DMS153 treated with DMSO at 0.1 percent for 48 hours (cell line): ENCODE results near the gene SERPINA5.

Source experiments
- DNase-seq: peaks from one replicate; lab custom pipeline; 2025; ENCODE audit not compliant: unreplicated experiment; lab: John Stamatoyannopoulos, UW

Gene SERPINA5, protein sequence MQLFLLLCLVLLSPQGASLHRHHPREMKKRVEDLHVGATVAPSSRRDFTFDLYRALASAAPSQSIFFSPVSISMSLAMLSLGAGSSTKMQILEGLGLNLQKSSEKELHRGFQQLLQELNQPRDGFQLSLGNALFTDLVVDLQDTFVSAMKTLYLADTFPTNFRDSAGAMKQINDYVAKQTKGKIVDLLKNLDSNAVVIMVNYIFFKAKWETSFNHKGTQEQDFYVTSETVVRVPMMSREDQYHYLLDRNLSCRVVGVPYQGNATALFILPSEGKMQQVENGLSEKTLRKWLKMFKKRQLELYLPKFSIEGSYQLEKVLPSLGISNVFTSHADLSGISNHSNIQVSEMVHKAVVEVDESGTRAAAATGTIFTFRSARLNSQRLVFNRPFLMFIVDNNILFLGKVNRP

DNA sequence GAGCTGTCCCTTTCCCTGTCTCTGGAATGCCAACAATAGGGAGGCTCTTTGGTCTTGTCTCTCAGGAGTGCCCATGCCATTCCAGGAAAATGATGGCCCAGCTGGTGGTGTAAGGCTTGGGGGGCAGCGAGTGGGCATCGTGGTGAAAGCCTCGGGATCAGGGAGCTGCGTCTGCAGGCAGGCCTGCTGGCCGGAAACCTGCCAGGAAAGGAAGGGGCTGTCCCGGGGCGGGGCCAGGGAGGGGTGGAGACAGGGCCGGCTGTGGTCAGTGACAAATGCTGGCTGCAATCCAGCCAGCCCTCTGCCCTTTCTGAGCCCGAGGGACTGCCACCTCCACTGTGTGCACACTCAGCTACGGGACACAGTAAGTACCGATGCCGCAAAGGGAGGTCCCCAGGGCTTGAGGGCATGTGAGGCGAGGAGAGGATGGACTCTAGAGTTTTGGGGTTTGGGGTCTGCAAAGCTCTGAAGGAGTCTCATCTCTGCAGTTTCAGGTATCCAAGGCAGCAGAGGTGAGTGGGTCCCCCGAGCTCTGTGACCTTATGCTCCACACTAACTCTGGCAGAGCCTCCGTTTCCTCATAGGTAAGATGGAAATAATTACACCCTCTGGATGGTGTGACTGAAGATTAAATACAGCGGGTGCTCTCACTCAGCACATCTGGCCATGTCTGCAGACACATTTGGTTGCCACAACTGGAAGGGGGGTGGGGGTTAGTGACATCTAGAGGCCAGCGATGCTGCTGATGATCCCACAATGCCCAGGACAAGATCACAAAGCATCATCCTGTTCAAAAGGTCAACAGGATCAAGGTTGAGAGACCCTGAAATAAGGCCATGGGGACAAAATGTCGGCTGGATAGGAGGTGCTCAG is at the start of gene SERPINA5:
Gene SERPINA5 (plus strand): TSS at position 300 of the 873 bp plus-strand sequence. CDS start 5,937 bp downstream, outside the sequence.
- no peak for DNase-seq

DNA sequence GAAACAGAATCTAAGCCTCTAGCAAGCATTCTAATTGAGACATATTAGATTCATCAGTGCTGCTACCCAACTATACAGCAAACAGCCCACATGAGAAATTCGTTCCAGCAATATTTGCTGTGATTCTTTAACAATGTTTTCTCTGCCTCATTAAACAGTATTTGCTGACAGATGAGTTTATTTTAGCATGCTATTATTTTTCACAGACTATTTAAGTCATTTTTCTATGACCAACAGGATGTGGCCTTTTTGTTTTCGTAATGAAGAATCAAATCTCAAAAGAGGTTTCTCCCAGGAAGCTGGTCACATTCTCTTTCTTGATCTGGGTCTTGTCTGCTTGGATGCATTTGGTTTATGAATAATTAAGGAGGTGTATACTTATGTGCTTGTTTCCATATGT is 48.8 kb upstream of the SERPINA5 start:
- no peak for DNase-seq

DNA sequence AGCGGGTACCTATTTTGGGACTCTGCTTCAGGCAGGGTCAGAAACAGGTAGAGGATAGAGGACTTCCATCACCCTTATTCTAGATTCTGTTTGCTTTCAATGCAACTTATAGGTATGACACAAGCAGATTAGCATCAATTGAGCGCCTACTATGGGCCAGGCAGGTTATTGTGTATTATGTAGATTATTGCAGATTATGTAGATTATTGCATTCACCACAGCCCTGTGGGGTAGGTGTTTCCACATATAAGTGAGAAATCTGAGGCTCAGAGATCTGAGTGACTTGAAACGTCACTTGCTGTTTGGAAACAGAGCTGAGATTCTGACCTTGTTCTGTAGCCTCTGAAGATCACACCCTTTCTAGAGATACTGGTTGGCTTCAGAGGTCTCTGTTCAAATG is 45.7 kb upstream of the SERPINA5 start:
- DNase-seq = no peak

DNA sequence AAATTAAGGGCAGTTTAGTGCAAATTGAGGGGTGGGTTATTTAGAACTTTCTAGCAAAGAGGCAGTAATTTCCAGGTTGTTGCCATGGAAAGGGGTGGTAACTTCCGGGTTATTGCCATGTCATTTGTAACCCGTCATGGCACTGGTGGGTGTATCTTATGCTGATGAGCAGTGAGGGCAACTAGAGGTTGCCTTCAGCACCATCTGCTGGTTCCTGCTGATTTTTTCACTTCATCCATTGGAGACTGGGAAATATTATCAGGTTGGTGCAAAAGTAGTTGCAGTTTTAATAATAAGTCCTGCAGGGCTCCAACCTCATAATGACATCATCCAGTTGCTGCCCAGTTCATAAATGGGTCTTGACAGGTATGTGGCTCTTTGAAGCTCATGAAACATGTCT is 44.4 kb upstream of the SERPINA5 start:
- DNase-seq = no peak

DNA sequence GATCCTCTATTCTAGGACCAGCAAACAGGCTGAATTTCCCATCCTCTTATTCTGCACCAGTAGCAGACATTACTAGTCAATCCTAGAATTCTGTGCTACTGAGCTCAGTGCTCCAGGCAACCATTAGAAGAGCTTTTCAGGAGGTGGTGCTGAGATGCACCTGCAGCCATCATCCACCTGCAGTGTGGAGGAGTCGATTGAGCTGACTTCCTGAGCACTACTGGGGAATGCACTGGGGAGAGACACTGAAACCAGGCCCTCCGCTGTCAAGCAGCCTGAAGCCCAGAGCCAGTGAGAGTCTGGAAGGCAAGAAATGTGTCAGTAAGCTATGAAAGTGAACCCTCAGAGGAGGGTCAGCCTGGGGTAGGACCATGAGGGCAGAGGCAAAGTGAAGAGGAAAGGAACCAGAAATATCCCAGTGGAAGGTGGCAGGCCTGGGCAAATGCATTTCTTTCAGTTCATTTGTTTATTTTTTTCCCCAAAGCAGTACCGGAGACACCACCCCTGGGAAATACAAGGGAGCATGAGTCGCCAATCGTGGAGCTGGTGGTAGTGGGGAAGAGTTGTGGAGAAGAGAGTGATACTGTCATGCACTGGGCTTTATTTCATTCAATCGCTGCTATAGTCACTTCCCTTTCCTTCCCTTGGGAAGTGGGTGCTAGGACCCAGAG is 43.0 kb upstream of the SERPINA5 start:
- no peak for DNase-seq

DNA sequence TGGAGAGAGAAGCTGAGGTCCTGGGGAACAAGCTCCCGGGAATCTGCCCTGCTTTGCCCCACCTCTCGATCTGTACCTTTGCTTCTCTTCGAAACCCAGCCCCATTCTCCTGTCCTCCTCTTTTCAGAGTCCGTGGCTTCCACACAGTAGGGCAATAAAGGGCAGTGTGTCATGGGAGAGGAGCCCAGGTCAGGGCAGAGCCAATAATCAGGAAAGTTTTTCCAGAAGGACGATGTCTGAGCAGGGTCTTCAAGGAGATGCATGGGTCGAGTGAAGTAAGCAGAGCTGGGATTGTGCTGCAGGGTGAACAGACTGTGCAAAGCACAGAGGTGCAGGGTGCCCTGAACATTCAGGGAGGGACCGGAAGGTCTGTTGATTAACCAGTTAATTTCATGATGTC is 42.0 kb upstream of the SERPINA5 start:
- DNase-seq = no peak

DNA sequence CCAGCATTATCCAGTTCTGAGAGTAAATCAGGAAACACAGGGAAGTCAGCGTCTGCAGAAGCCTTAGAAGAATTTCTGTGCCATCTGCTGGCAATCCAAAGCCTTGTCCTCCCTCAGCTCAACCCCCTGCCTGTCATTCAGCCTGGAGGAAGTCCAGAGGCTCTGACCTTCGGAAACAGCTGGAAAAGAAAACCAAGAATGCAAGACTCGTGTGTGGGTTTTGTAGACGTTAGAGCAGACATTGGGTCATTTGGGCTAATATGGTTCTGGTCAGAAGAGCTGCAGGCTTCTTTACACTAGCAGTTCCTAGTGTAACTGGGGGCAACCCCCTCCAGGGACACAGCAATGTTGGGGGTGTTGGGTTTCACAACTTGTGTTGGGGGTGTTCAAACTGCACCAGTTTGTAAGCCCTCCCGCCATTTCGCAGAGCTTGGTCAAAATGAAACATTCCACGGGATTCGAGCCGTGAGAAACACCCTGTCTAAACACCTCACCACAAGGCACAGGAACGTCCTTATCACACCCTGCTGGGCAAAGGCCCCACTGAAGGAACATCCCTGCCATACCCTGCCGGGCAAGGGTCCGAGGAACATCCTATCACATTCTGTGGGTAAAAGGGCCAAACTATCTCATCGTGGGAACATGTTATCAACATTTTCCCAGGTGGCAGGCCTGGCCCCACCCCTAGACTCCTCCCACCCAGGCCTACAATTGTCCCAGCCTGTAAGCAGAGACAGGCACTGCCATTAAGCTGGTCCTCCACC is 41.0 kb upstream of the SERPINA5 start:
- DNase-seq = no peak

DNA sequence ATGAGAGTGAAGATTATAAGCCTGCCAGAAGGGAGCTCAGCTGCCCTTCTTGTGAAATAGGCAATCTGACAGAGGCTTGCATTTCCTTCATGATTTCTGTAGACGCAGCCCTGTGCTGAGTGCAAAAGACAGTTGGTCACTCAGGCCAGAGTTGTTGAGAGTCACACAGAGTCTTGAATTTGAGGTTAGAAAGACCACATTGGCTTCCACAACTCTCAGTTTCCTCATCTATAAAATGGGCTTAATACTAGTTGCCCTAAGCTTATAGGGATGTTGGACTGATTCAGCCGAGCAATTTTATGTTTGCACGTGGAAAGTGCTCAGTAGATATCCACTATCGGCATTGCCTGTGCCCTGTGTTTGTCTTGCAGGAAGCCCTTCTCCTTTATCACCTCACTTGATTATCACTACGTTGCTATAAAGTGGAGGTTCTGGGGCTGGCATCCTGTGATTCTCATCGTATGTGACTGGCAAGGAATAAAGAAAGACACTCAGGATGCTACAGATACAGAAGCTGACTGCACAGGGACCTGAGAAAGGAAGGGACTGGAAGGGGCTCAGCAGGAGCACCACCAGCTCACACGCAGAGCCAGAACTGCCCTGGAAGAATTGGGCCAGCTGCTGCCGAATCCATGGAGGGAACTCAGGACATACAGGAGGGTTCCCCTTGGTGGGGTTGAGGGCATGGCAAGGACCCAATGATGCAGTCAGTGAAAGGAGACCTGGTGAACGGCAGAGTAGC is 39.8 kb upstream of the SERPINA5 start:
- no peak for DNase-seq

DNA sequence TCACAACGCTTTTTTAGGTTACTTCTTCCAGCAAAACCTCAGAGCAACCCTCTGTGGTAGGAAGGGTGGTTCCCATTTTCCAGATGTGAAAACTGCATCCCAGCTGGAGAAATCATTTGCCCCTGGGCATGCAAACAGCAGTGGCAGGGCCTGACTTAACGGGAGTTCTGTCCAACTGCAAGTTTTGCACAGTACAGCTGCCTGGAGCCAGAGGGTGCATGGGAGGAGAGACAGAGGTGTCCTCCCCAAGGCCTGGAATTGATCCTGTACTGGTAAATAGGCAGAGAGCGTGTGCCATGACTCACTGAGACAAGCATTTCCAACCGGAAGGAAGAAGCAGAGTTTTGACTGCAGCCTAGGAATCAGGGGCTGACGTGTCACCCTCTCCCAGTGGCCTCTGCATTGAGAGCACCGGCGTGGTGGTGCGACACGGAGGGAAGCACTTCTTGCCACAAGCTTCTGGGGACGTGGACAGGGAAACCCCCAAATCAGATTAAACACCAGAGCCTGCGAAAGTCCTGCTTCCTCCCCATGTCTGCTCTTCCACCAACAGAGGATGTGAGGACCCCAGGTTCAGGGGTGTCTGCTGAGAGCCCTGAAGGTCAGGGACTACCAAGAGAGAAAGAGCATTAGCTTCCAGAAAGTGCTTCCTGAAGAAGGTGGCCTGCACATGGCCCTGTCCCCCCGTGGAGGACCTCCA is 39.0 kb upstream of the SERPINA5 start:
- no peak for DNase-seq

DNA sequence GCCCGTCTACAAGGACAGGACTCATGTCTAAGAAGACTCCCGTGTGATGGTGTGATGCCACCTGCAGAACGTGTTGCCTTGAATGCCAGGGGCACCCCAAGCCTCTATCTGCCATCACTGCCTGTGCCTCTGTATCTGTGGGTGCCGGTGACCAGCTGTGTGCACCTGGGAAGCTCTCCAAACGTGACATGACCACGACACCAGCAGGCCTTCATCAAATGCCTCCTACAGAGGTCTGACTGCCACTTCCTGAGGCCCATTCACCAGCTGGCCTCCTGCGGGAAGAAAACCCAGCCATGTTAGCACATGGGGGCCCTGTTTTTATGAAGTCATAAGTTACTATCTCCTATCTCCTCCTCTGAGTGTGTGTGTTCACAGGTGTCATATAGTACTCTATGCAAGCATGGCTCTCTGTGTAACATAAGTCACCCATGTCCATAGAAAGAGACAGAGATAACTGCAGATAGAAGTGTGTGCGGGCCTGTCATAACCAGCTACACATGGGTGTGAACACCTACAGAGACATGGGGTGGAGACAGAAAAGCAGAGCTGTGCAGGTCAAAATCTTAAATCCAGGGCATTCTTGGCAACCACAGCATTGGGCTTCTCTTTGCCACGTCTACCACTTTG is 38.3 kb upstream of the SERPINA5 start:
- DNase-seq = no peak

DNA sequence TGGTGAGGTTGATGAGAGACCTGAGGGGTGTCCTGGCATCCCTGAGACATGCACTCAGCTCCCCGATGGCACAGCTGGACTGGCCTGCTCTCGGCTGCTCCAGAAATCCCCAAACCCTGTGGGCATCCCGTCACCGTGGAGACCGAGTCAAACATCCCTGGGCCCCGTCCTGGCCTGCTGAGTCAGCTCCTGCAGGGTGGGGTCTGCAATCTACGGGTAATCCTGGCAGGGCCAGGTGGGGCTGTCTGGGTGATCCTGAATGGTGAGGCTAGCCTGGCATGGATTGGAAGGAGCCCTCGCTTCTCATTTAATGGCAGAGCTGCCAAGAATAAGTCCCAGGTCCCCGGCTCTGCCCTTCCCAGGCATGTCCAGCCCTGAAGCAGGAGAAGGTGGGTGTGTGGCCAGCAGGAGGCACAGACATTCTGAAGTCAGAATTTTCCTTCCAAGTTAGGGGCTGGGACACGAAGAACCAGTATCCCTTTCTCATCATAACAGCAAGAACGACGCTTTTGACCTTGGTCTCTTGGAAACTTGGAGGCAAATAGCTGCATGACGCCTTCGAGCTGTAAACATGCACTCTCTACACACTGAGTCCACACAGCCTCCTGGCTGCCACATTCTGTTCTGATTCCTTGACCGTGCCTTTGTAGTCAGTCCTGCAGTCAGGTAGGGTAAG is 37.6 kb upstream of the SERPINA5 start:
- DNase-seq = no peak

DNA sequence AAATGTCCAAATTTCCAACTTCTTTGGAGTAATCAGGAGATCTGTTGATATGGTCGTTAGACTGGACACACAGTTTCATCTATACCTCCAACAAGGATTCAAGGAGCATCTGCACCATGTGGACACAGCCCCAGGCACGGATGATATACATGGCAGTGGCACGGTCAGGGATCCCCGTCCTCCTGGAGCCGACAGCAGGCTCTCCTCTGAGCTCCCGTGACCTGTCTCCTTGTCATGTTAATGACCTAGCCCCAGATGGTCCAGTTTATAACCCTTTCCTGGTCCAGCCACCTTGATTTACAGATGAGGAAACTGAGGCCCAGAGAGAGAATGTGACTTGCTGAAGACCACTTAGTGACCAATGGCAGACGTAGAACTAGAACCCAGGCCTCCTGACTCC is 36.5 kb upstream of the SERPINA5 start:
- no peak for DNase-seq

DNA sequence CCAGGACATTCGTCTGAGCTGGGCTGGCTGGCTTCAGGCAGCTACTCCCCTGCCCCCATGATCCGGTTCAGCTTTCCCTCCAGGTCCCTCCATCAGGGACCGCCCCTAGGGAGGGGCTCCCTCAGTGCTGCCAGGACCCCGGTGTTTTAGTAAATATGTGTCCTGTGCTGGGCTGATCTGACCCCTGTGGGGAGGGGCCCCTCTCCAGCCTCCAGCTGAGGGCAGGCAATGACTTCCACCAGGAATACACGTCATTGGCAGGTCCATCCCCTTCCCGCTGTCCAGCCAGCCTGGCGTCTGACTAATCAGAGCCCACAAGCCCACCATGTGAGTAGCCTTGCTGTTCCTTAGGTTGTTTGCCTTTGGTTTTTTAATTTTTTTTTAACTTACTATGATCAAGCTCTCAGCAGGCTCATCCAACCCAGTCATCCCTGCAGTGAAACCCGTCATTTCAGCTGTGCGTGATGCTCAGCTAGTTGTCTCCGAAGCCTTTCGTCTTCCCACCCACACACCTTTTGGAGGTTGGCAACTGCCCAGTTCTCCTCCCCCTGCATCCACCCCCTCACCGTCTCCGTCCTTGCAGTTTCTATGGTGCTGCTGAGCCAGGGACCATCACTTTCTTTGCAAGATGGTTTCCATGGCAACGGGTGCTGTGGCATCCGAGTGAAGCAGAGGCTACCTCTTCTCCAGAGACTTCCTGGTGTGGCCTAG is 35.9 kb upstream of the SERPINA5 start:
- no peak for DNase-seq

DNA sequence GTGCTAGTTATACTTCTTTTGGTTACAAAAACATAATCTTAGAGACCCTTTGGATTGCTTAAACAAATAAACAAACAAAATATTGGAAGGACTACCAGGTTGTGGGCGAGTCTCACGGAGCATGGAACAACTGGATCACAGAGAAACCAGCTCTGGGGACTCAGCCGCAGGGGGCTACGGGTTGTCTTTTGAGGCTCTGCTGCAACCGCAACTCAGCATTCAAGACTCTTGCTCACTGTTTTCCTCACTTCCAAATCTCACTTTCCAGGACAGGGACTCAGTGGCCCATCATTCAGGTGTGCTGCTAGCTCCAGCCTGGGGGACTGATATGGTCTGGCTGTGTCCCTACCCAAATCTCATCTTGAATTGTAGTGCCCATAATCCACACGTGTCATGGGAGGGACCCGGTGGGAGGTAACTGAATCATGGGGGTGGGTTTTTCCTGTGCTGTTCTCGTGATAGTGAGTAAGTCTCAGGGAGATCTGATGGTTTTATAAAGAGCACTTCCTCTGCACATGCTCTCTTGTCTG is 34.0 kb upstream of the SERPINA5 start:
- DNase-seq = no peak

DNA sequence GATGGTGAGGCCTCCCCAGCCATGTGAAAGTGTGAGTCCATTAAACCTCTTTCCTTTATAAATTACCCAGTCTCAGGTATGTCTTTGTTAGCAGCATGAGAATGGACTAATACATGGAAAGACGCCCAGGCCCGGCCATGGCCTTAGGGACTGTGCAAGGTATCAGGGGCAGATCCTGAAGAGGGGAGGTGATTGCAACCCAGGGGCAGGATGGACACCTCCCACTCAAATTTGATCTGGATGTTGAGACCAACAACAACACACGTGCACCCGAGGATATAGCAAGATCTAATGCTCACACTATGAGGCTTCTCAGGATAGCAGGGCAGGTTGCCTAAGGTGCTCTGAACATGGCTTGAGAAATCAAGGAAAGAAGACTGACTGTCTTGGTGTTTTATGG is 33.5 kb upstream of the SERPINA5 start:
- no peak for DNase-seq

DNA sequence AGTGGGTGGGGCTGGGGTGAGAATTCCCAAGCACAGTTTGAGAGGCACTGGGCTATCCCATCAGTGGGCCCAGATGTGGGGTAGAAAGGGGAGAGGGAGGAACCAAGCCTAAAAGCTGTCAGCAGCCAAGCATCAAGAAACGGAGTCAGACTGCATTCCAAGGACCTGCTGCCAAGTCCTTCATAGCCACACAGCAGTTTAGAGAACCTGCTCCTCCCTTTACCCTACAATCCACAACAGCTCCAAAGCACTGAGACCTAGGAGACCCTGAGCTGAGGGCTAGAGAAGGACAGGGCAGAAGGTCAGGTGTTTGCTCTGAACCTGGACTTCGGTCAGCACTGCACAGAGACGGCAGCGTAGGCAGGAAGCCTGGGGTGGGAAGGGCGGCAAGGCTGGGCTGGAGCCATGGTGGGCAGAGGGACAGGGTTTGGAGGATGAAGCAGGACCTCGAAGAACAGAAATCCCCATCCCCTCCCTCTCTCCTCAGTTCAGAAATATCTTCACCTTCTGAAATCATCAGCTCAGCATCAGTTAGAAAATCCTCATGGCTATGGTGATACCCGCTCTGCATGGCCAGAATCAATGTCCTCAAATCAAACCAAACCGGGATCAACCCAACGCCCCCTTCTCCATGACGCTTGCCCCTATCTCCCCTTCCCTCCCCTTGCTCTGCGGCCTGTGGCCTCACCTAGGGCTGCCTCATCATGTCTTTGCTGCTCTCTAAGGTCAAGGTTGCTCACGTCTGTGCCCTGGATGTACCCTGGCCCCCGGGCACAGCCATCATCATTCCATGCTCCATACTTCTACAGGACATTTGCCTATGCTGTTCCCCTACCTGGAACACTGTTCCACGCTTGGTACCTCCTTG is 32.9 kb upstream of the SERPINA5 start:
- no peak for DNase-seq
